ENCODE measurements around the gene ERC2.

The ERC2 gene

GRCh38 chr3:55565521-55565920 lies 902.7 kb downstream of the ERC2 start:
- DNase-seq (ENCODE audit: low read depth, low spot score): no peak
- H3K4me3 ChIP-seq (ENCODE audit: low read length): no peak overlapping the region

DNA sequence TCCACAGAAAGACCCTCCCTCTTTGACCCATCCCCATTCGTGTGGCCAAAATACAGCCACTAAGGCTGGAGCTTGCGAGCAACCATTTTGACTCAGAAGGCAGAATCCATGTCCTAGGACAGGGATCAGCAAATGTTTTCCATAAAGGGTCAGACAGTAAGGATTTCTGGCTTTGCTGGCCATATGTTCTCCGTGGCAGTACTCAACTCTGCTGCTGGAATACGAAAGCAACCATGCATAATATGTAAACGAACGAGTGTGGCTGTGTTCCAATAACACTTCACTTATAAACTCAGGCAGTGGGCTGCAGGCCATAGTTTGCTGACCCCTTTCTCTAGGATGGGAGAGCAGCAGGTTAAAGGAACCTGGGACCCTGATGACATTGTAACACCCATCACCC lies 903.5 kb downstream of the ERC2 start:
- no peak for DNase-seq (ENCODE audit: low read depth, low spot score)
- no peak overlapping the region for H3K4me3 ChIP-seq (ENCODE audit: low read length)

- DNase-seq (ENCODE audit: low read depth, low spot score): no peak
- no peak overlapping the region for H3K4me3 ChIP-seq (ENCODE audit: low read length)
Measured at GRCh38 chr3:55562700-55563099, 905.6 kb downstream of the ERC2 start.

GRCh38 chr3:55559500-55560423 lies 908.5 kb downstream of the ERC2 start:
- DNase-seq (ENCODE audit: low read depth, low spot score): no peak
- H3K4me3 ChIP-seq (ENCODE audit: low read length): no peak overlapping the region

GRCh38 chr3:55558316-55558715 lies 910.0 kb downstream of the ERC2 start:
- H3K4me3 ChIP-seq (ENCODE audit: low read length): no peak overlapping the region
- no peak for DNase-seq (ENCODE audit: low read depth, low spot score)

- no peak overlapping the region for H3K4me3 ChIP-seq (ENCODE audit: low read length)
- DNase-seq (ENCODE audit: low read depth, low spot score): no peak
Measured at GRCh38 chr3:55557549-55557948, 910.7 kb downstream of the ERC2 start.

GRCh38 chr3:55556619-55557537 lies 911.4 kb downstream of the ERC2 start:
- DNase-seq (ENCODE audit: low read depth, low spot score): no peak
- H3K4me3 ChIP-seq (ENCODE audit: low read length): no peak overlapping the region

- H3K4me3 ChIP-seq (ENCODE audit: low read length): no peak overlapping the region
Measured at GRCh38 chr3:55555873-55556618, 912.2 kb downstream of the ERC2 start.

DNA sequence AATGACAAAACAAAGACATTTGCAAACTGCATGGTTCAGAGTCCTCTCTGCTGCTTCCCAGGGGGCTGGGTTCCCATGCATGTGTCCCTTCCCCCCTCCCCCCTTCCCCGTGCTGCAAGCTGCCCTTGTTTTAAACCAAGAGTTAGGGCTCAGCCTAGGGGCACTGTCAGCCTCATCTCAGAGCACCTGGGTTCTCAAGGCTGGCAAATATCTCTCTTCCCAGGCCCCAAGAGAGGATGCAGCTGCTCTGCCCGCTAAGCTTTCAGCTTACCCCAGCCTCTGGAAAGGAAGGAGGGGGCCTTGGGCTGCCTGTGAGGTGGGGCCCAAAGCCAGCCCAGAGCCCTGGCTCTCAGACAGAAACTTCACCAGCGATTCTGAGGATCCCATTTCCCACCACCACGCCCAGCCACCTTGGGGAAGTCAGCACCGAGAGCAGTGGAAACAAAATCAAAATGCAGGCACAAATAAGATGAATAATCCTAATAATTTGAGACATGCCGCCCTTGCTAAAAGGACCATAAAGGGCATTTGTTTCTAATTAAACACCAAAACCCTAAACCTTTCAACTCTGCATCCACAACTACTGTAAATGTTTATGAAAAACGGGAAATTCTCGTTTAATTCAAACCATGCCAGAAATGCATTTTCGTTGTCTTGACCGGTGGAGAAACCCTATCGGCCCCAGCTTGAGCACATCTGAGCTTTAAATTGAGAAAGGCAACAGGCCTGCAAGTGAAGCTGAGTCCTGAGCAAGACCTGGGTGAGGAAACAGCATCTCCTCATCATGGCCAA lies 913.4 kb downstream of the ERC2 start:
- DNase-seq (ENCODE audit: low read depth, low spot score): peak; percentile 68

More at GRCh38 chr3:55555873-55556618, 912.2 kb downstream of the ERC2 start:
- no peak for DNase-seq (ENCODE audit: low read depth, low spot score)

GRCh38 chr3:55551644-55552043 lies 916.6 kb downstream of the ERC2 start:
- no peak overlapping the region for H3K4me3 ChIP-seq (ENCODE audit: low read length)

More for the DNA sequence above, 913.4 kb downstream of the ERC2 start:
- H3K4me3 ChIP-seq (ENCODE audit: low read length): no peak overlapping the region

GRCh38 chr3:55549177-55549576 lies 919.1 kb downstream of the ERC2 start:
- H3K4me3 ChIP-seq (ENCODE audit: low read length): no peak overlapping the region
- DNase-seq (ENCODE audit: low read depth, low spot score): no peak

More at GRCh38 chr3:55551644-55552043, 916.6 kb downstream of the ERC2 start:
- no peak for DNase-seq (ENCODE audit: low read depth, low spot score)

GRCh38 chr3:55546866-55547669 lies 921.2 kb downstream of the ERC2 start:
- no peak for DNase-seq (ENCODE audit: low read depth, low spot score)
- H3K4me3 ChIP-seq (ENCODE audit: low read length): no peak overlapping the region

GRCh38 chr3:55545995-55546394 lies 922.3 kb downstream of the ERC2 start:
- H3K4me3 ChIP-seq (ENCODE audit: low read length): no peak overlapping the region
- DNase-seq (ENCODE audit: low read depth, low spot score): no peak

DNA sequence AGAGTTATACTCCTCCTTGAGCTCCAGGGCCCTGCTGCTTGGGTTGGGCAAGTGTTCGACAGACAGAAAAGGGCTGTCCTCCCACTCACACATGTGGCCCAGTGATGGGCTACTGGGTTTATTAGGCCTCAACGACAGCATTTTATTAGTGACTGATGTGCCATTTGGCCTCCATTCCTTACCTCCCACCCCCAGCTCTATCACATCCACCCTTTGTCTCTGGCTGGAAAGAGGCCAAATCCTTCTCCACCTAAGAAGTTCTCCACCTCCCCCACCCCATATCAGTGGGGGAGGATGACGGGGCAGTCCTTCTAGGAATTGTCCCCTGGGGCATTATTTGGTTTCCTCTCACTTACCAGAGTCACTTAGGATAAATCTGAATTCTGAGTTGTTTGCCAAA lies 924.0 kb downstream of the ERC2 start:
- no peak overlapping the region for H3K4me3 ChIP-seq (ENCODE audit: low read length)
- DNase-seq (ENCODE audit: low read depth, low spot score): no peak

- no peak overlapping the region for H3K4me3 ChIP-seq (ENCODE audit: low read length)
- no peak for DNase-seq (ENCODE audit: low read depth, low spot score)
Measured at GRCh38 chr3:55543181-55543614, 925.1 kb downstream of the ERC2 start.

DNA sequence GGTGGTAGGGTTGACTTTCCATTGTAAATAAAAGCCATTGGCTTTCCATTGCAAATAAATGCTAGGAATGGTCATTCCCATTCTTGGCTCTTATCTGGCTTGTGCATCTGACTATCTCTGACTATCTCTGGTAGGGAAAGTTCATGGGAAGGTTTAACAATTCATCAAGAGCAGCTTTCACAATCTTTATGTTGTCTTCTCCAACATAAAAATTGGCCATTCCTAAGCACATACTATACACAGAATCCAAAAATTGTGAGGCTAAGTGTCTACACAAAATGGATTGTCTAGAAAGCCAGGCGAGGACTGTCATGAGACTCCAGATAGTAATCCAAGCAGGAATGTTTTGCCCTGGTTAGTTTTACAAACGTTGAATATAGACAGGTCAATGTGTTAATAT lies 926.8 kb downstream of the ERC2 start:
- no peak overlapping the region for H3K4me3 ChIP-seq (ENCODE audit: low read length)
- no peak for DNase-seq (ENCODE audit: low read depth, low spot score)

GRCh38 chr3:55541016-55541415 lies 927.3 kb downstream of the ERC2 start:
- DNase-seq (ENCODE audit: low read depth, low spot score): no peak

DNA sequence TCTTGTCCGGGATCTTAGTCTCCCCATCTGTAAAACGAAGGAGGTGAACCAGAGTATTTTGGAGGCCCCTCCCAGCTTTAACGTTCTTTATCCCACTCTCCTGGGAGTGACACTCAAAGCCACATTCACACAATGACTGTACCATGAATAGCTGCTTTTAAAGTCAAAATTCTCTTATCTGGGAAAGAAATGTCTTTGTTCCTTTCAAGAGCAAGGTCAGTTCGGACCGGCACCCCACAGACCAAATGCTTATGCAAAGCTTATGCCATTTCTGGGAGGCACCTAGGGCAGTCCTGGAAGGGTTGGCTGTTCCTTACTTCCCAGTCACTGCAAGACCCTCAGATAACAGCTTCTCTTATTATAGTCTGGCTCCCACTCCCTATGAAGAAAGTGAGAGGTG lies 927.7 kb downstream of the ERC2 start:
- no peak overlapping the region for H3K4me3 ChIP-seq (ENCODE audit: low read length)
- DNase-seq (ENCODE audit: low read depth, low spot score): no peak

More at GRCh38 chr3:55541016-55541415, 927.3 kb downstream of the ERC2 start:
- H3K4me3 ChIP-seq (ENCODE audit: low read length): no peak overlapping the region
